ENCODE measurements around the gene RNFT2. TPM values are rescaled to one million over a fixed set of nuclear protein-coding genes. Genes with fewer than 3 reads are reported as not detected.

The RNFT2 gene
- polyA plus RNA-seq, 3 donors = 4.2 to 6.3 (median 5.5) TPM

GRCh38 chr12:116898669-116899068 lies 160.6 kb downstream of the RNFT2 start:
- DNase-seq = no peak

- DNase-seq = no peak
Observed at GRCh38 chr12:116901612-116902011, 163.5 kb downstream of the RNFT2 start.

Other genes with a start within 250 kb of the RNFT2 start
- 10 to 100 TPM in 2 of 3 donors, 1 to 10 TPM in 1; 8.1 to 11.8 (median 11.5) TPM for gene MAP1LC3B2, start 178.9 kb upstream of the RNFT2 start, polyA plus RNA-seq (ENCODE audit: insufficient read length in 3 of 3)
- 10 to 100 TPM; 31.8 to 39.0 (median 33.5) TPM for gene SPRING1, start 246 bp upstream of the RNFT2 start, polyA plus RNA-seq (ENCODE audit: insufficient read length in 3 of 3)
- gene HRK, start 143.1 kb downstream of the RNFT2 start, polyA plus RNA-seq (ENCODE audit: insufficient read length in 3 of 3) = under 1 TPM; 0.22 to 0.54 (median 0.39) TPM
- 10 to 100 TPM; 25.3 to 25.9 (median 25.6) TPM for gene FBXW8, start 172.6 kb downstream of the RNFT2 start, polyA plus RNA-seq (ENCODE audit: insufficient read length in 3 of 3)